Trophoblast cell (in vitro differentiated cells and primary cell): Measurements from ENCODE around the gene CFAP100.

Experiments
- DNase-seq, 2 donors: peaks; one replicate each; pipeline ENCODE4 v3.0.0-alpha.2; 2016
- H2AFZ ChIP-seq: 2 replicates; pipeline ENCODE4 v1.6.1; 2013; ENCODE audit warnings: low read length, moderate library complexity, mild to moderate bottlenecking; ENCODE audit not compliant: insufficient read depth, poor library complexity
- H2AK5ac ChIP-seq: 2 replicates; pipeline ENCODE4 v1.6.1; 2013; ENCODE audit warnings: mild to moderate bottlenecking, low read length
- H2BK120ac ChIP-seq: 2 replicates; pipeline ENCODE4 v1.6.1; 2013; ENCODE audit warnings: low read length, mild to moderate bottlenecking, moderate library complexity; ENCODE audit not compliant: insufficient read depth, poor library complexity
- H2BK12ac ChIP-seq: 2 replicates; pipeline ENCODE4 v1.6.1; 2013; ENCODE audit warnings: mild to moderate bottlenecking, low read length, moderate library complexity
- H2BK5ac ChIP-seq: 2 replicates; pipeline ENCODE4 v1.6.1; 2013; ENCODE audit warnings: low read length, low read depth, moderate library complexity, mild to moderate bottlenecking; ENCODE audit not compliant: poor library complexity
- H3K14ac ChIP-seq: 2 replicates; pipeline ENCODE4 v1.6.1; 2013; ENCODE audit warnings: mild to moderate bottlenecking, low read length
- H3K18ac ChIP-seq: 2 replicates; pipeline ENCODE4 v1.6.1; 2013; ENCODE audit warnings: mild to moderate bottlenecking, low read length
- H3K23ac ChIP-seq: 2 replicates; pipeline ENCODE4 v1.6.1; 2013; ENCODE audit warnings: low read length
- H3K27ac ChIP-seq: 2 replicates; pipeline ENCODE4 v1.5.1; 2013; ENCODE audit warnings: low read depth, mild to moderate bottlenecking, inconsistent platforms, low read length, moderate library complexity
- H3K27me3 ChIP-seq: 2 replicates; pipeline ENCODE4 v1.6.1; 2013; ENCODE audit warnings: inconsistent platforms, mild to moderate bottlenecking, low read length, moderate library complexity; ENCODE audit not compliant: insufficient read depth
- H3K36me3 ChIP-seq, 2 experiments: 1 replicate in 1 of 2; 2 replicates in 1 of 2; pipeline ENCODE4 v1.6.1; 2013; ENCODE audit warnings: low read length in 2 of 2, mild to moderate bottlenecking in 2 of 2, moderate library complexity in 1 of 2; ENCODE audit not compliant: insufficient read depth in 2 of 2, control insufficient read depth in 1 of 2
- H3K4ac ChIP-seq: 2 replicates; pipeline ENCODE4 v1.6.1; 2013; ENCODE audit warnings: low read depth, mild to moderate bottlenecking, low read length, moderate library complexity
- H3K4me1 ChIP-seq, 2 experiments: 1 replicate in 1 of 2; 2 replicates in 1 of 2; pipeline ENCODE4 v1.6.1; 2013; ENCODE audit warnings: low read length in 2 of 2, mild to moderate bottlenecking in 2 of 2, moderate library complexity in 1 of 2; ENCODE audit not compliant: insufficient read depth in 2 of 2, control insufficient read depth in 1 of 2
- H3K4me2 ChIP-seq: 2 replicates; pipeline ENCODE4 v1.6.1; 2013; ENCODE audit warnings: inconsistent platforms, mild to moderate bottlenecking, low read length, moderate library complexity
- H3K4me3 ChIP-seq: 2 replicates; pipeline ENCODE4 v1.5.1; 2013; ENCODE audit warnings: mild to moderate bottlenecking, low read depth, low read length, inconsistent platforms
- H3K79me1 ChIP-seq: one replicate; pipeline ENCODE4 v1.6.1; 2013; ENCODE audit warnings: low read length
- H3K79me2 ChIP-seq: 2 replicates; pipeline ENCODE4 v1.6.1; 2013; ENCODE audit warnings: low read length, mild to moderate bottlenecking; ENCODE audit not compliant: control insufficient read depth, insufficient read depth, poor library complexity
- H3K9ac ChIP-seq: 2 replicates; pipeline ENCODE4 v1.6.1; 2013; ENCODE audit warnings: mild to moderate bottlenecking, low read length
- H3K9me3 ChIP-seq: 2 replicates; pipeline ENCODE4 v1.6.1; 2013; ENCODE audit warnings: low read depth, mild to moderate bottlenecking, control low read depth, inconsistent platforms, low read length; ENCODE audit not compliant: insufficient read depth
- H4K12ac ChIP-seq: 2 replicates; pipeline ENCODE4 v1.6.1; 2013; ENCODE audit warnings: low read depth, mild to moderate bottlenecking, low read length, moderate library complexity
- H4K8ac ChIP-seq: 2 replicates; pipeline ENCODE4 v1.6.1; 2013; ENCODE audit warnings: low read depth, mild to moderate bottlenecking, low read length, moderate library complexity
- H4K91ac ChIP-seq: one replicate; pipeline ENCODE4 v1.6.1; 2013; ENCODE audit warnings: low read depth, mild to moderate bottlenecking, low read length, moderate library complexity
- WGBS: extraction: QIAGEN DNeasy Blood & Tissue Kit; methylation state at CpG from one replicate; pipeline ENCODE4 v1.1.7; 2013; ENCODE audit warnings: missing lambda C conversion rate; ENCODE audit not compliant: insufficient read length, insufficient coverage; ENCODE audit errors: extremely low coverage; 5-methylcytosine and 5-hydroxymethylcytosine counted together

The CFAP100 gene

GRCh38 chr3:126475413-126476114 is 80.9 kb downstream of the CFAP100 start, which contains the start of gene ZXDC:
Gene ZXDC (minus strand): TSS chr3:126475891. CDS start chr3:126475865, 26 bp downstream.
- no peaks in the 10 kb centered on the region for H3K9me3 ChIP-seq
- peak within 1 kb of the TSS; percentile 18 for H3K4ac ChIP-seq
- H3K23ac ChIP-seq: no peak within 1 kb of the TSS
- H2BK5ac ChIP-seq: peak within 1 kb of the TSS; percentile 17
- peak within 1 kb of the TSS; percentile 98 for H4K12ac ChIP-seq
- H3K14ac ChIP-seq: peak within 1 kb of the TSS; percentile 95
- H2BK120ac ChIP-seq: peak within 1 kb of the TSS; percentile 16
- H3K4me2 ChIP-seq: peak within 1 kb of the TSS; percentile 97
- peaks cover 17 to 27% of the 10 kb centered on the region in 2 experiments for H3K4me1 ChIP-seq
- H2BK12ac ChIP-seq: peak within 1 kb of the TSS; percentile 65
- H3K79me1 ChIP-seq: peaks cover 13% of the 10 kb centered on the region
- peak within 1 kb of the TSS; percentile 99 for H2AFZ ChIP-seq
- peaks cover 2 to 3% of the 10 kb centered on the region in 2 experiments for H3K36me3 ChIP-seq
- no CpG with 5 or more reads among the region's 112 CpGs for whole genome bisulfite sequencing
- H3K27ac ChIP-seq: peak within 1 kb of the TSS; percentile 93
- peak within 1 kb of the TSS; percentile 85 for H4K8ac ChIP-seq
- H3K9ac ChIP-seq: peak within 1 kb of the TSS; percentile 89
- H3K18ac ChIP-seq: peak within 1 kb of the TSS; percentile 60
- peak; percentile 97 for DNase-seq
- H4K91ac ChIP-seq: peak within 1 kb of the TSS; percentile 72
- peak within 1 kb of the TSS; percentile 32 for H2AK5ac ChIP-seq
- H3K79me2 ChIP-seq: peaks cover 13% of the 10 kb centered on the region
- peak within 1 kb of the TSS; percentile 85 for H3K4me3 ChIP-seq
- no peaks in the 10 kb centered on the region for H3K27me3 ChIP-seq

- Histone ChIP-seq H3K9ac (peak overlapping the region; percentile 78), H3K4me3 (peak overlapping the region; percentile 79), H3K27ac (peak overlapping the region; percentile 58), H3K79me1 (peaks cover 13% of the 10 kb centered on the region), H4K91ac (peak overlapping the region; percentile 72), H3K9me3 (no peaks in the 10 kb centered on the region), H3K23ac (no peak overlapping the region), H3K4me1 (peaks cover 17 to 27% of the 10 kb centered on the region in 2 experiments), H3K14ac (peak overlapping the region; percentile 95), H4K12ac (peak overlapping the region; percentile 98), H2BK5ac (peak overlapping the region; percentile 17), H2BK120ac (peak overlapping the region; percentile 16), H3K4ac (peak overlapping the region; percentile 2), H4K8ac (peak overlapping the region; percentile 85), H3K36me3 (no peaks in the 10 kb centered on the region), H3K27me3 (no peaks in the 10 kb centered on the region), H3K18ac (peak overlapping the region; percentile 60), H3K79me2 (peaks cover 13% of the 10 kb centered on the region), H2AFZ (peak overlapping the region; percentile 99), H3K4me2 (peak overlapping the region; percentile 77), H2BK12ac (peak overlapping the region; percentile 65), H2AK5ac (peak overlapping the region; percentile 32)
- peak; percentile 88 to 90 for DNase-seq
- no CpG with 5 or more reads among the region's 66 CpGs for WGBS
Observed at GRCh38 chr3:126476166-126477060, 81.7 kb downstream of the CFAP100 start.

GRCh38 chr3:126477061-126477380 is 82.3 kb downstream of the CFAP100 start:
- Histone ChIP-seq H2BK5ac (no peak overlapping the region), H3K79me1 (peaks cover 13% of the 10 kb centered on the region), H2BK12ac (no peak overlapping the region), H3K18ac (no peak overlapping the region), H3K79me2 (peaks cover 13% of the 10 kb centered on the region), H3K27me3 (no peaks in the 10 kb centered on the region), H2AFZ (no peak overlapping the region), H3K4me1 (peaks cover 17 to 26% of the 10 kb centered on the region in 2 experiments), H3K4me2 (no peak overlapping the region), H4K91ac (no peak overlapping the region), H3K9ac (no peak overlapping the region), H3K4me3 (no peak overlapping the region), H4K8ac (no peak overlapping the region), H4K12ac (no peak overlapping the region), H2BK120ac (no peak overlapping the region), H3K36me3 (no peaks in the 10 kb centered on the region), H3K9me3 (no peaks in the 10 kb centered on the region), H3K23ac (no peak overlapping the region), H3K14ac (no peak overlapping the region), H3K27ac (no peak overlapping the region), H3K4ac (no peak overlapping the region), H2AK5ac (no peak overlapping the region)
- no CpG with 5 or more reads among the region's 4 CpGs for WGBS
- DNase-seq: no peak

- no peak overlapping the region for H4K12ac ChIP-seq
- no peak overlapping the region for H4K8ac ChIP-seq
- H3K4me1 ChIP-seq: peaks cover 12 to 15% of the 10 kb centered on the region in 2 experiments
- H3K4me3 ChIP-seq: no peak overlapping the region
- H2BK120ac ChIP-seq: no peak overlapping the region
- no peaks in the 10 kb centered on the region for H3K9me3 ChIP-seq
- no peak overlapping the region for H2BK5ac ChIP-seq
- H3K9ac ChIP-seq: no peak overlapping the region
- no peaks in the 10 kb centered on the region for H3K36me3 ChIP-seq
- no peak overlapping the region for H3K27ac ChIP-seq
- no peak for DNase-seq
- no peak overlapping the region for H2BK12ac ChIP-seq
- peaks cover 13% of the 10 kb centered on the region for H3K79me2 ChIP-seq
- no CpG with 5 or more reads among the region's 14 CpGs for WGBS
- no peaks in the 10 kb centered on the region for H3K27me3 ChIP-seq
- H3K79me1 ChIP-seq: peaks cover 13% of the 10 kb centered on the region
- no peak overlapping the region for H3K18ac ChIP-seq
- no peak overlapping the region for H3K4ac ChIP-seq
- H2AFZ ChIP-seq: no peak overlapping the region
- no peak overlapping the region for H3K14ac ChIP-seq
- H2AK5ac ChIP-seq: no peak overlapping the region
- H4K91ac ChIP-seq: no peak overlapping the region
- H3K4me2 ChIP-seq: no peak overlapping the region
- H3K23ac ChIP-seq: no peak overlapping the region
Observed at GRCh38 chr3:126478581-126479310, 84.0 kb downstream of the CFAP100 start.
